ENCODE results near the gene OPA3.
A peak's percentile ranks its signal among the peaks of the same experiment; 100 is the strongest.

- TF ChIP-seq CTCF (conservative IDR thresholded peaks at IDR 0.05) (0 out of 2 replicates have a peak, but pooled peaks have one; percentile 60), EZH2 (IDR thresholded peaks at IDR 0.05; ENCODE audit: low read depth) (no peak)
Measured at GRCh38 chr19:45477713-45478453, 106.7 kb downstream of the OPA3 start.

Data from PC-9 (cell line).